Fibroblast of lung (primary cell): ENCODE data around the gene GRIK1. TPM values are rescaled to one million over a fixed set of nuclear protein-coding genes. Genes with fewer than 3 reads are reported as not detected.

Experiments used
- DNase-seq, 2 donors: peaks; one replicate each; pipeline versions ENCODE4 v3.0.0 to v3.0.0-alpha.2; 2010; ENCODE audit warnings: low read depth in 2 of 2
- H2AFZ ChIP-seq: 2 replicates; pipeline ENCODE4 v1.5.1; 2012; ENCODE audit warnings: low read length, control low read depth, inconsistent platforms
- H3K27ac ChIP-seq: 2 replicates; pipeline ENCODE4 v1.5.1; 2011; ENCODE audit warnings: low read length, control low read depth; ENCODE audit not compliant: insufficient read depth
- H3K27me3 ChIP-seq: 2 replicates; pipeline ENCODE4 v1.5.1; 2011; ENCODE audit warnings: mild to moderate bottlenecking, low read length; ENCODE audit not compliant: control insufficient read depth, insufficient read depth
- H3K36me3 ChIP-seq: 2 replicates; pipeline ENCODE4 v1.5.1; 2011; ENCODE audit warnings: low read length; ENCODE audit not compliant: control insufficient read depth, insufficient read depth
- H3K4me1 ChIP-seq: 2 replicates; pipeline ENCODE4 v1.5.1; 2011; ENCODE audit warnings: low read length; ENCODE audit not compliant: control insufficient read depth, insufficient read depth; ENCODE audit errors: extremely low read depth
- H3K4me2 ChIP-seq: 2 replicates; pipeline ENCODE4 v1.5.1; 2011; ENCODE audit warnings: low read length, control low read depth; ENCODE audit not compliant: insufficient read depth; ENCODE audit errors: extremely low read depth
- H3K4me3 ChIP-seq, 4 experiments: fragments of 200-600 bp in 1 of 4; sonication (generic) in 1 of 4; replicated peaks in 1 of 4; 2 replicates each; pipeline ENCODE4 v1.5.1; 2011 to 2016; ENCODE audit warnings: low read length in 4 of 4, low read depth in 3 of 4, mild to moderate bottlenecking in 3 of 4, control low read depth in 2 of 4, inconsistent platforms in 1 of 4, mixed read lengths in 1 of 4; ENCODE audit not compliant: insufficient read depth in 1 of 4; ENCODE audit errors: control extremely low read depth in 1 of 4
- H3K79me2 ChIP-seq: 2 replicates; pipeline ENCODE4 v1.5.1; 2012; ENCODE audit warnings: mild to moderate bottlenecking, low read length, inconsistent platforms; ENCODE audit not compliant: control insufficient read depth, insufficient read depth
- H3K9ac ChIP-seq: 2 replicates; pipeline ENCODE4 v1.5.1; 2011; ENCODE audit warnings: mild to moderate bottlenecking, low read length, control low read depth; ENCODE audit not compliant: insufficient read depth
- H3K9me3 ChIP-seq: 2 replicates; pipeline ENCODE4 v1.5.1; 2012; ENCODE audit warnings: low read depth, low read length; ENCODE audit not compliant: control insufficient read depth, insufficient read depth
- H4K20me1 ChIP-seq: 2 replicates; pipeline ENCODE4 v1.5.1; 2011; ENCODE audit warnings: low read length; ENCODE audit not compliant: control insufficient read depth, insufficient read depth; ENCODE audit errors: extremely low read depth
- CTCF ChIP-seq, 2 donors: IDR thresholded peaks in 1 of 2; conservative IDR thresholded peaks in 1 of 2; 1 replicate in 1 of 2; 2 replicates in 1 of 2; pipeline ENCODE4 v1.5.1; 2011 to 2012; ENCODE audit warnings: low read length in 2 of 2, control low read depth in 1 of 2, inconsistent platforms in 1 of 2, low read depth in 1 of 2, mild to moderate bottlenecking in 1 of 2
- EZH2 ChIP-seq: IDR thresholded peaks from 2 replicates; pipeline ENCODE4 v1.5.1; 2012; ENCODE audit warnings: low read length, control low read depth, mild to moderate bottlenecking; ENCODE audit errors: missing control alignments
- polyA plus RNA-seq, 2 donors: library from polyadenylated mRNA; depleted of rRNA in 1 of 2; stranded (reverse) in 1 of 2; unstranded in 1 of 2; fragments of >200 nt; gene quantifications; 2 replicates each; pipeline ENCODE4 v1.2.1, GENCODE V29; 2011 to 2012; ENCODE audit warnings: missing spikeins in 1 of 2
- total RNA-seq: library from RNA; depleted of rRNA; stranded (reverse); fragments of >200 nt; gene quantifications from 2 replicates; pipeline ENCODE4 v1.2.1, GENCODE V29; 2014

The GRIK1 gene
- total and polyA plus RNA-seq, 2 donors (not counting 1 experiment from before 2014, with no cell fraction given), result not detected

GRCh38 chr21:29829564-29830275, 110.1 kb downstream of the GRIK1 start:
- no peaks in the 10 kb centered on the region for H3K9me3 ChIP-seq
- no peak overlapping the region for H3K9ac ChIP-seq
- no peak overlapping the region for H3K27ac ChIP-seq
- no peaks in the 10 kb centered on the region for H3K36me3 ChIP-seq
- no peak for TF ChIP-seq EZH2
- TF ChIP-seq CTCF (conservative IDR thresholded peaks at IDR 0.05 in 1 of 2, IDR thresholded peaks at IDR 0.05 in 1 of 2; ENCODE audit: low read depth in 1 of 2, low read length in 2 of 2), result no peak
- no peaks in the 10 kb centered on the region for H3K4me1 ChIP-seq
- no peaks in the 10 kb centered on the region for H3K79me2 ChIP-seq
- no peak overlapping the region for H2AFZ ChIP-seq
- no peaks in the 10 kb centered on the region for H3K27me3 ChIP-seq
- H4K20me1 ChIP-seq, result no peaks in the 10 kb centered on the region
- no peak overlapping the region for H3K4me2 ChIP-seq
- no peak overlapping the region for H3K4me3 ChIP-seq
- DNase-seq, result peak; percentile 21 to 34

- Histone ChIP-seq H3K4me3 (no peak overlapping the region), H3K79me2 (no peaks in the 10 kb centered on the region), H3K9ac (no peak overlapping the region), H3K9me3 (no peaks in the 10 kb centered on the region), H2AFZ (no peak overlapping the region), H4K20me1 (no peaks in the 10 kb centered on the region), H3K36me3 (no peaks in the 10 kb centered on the region), H3K4me2 (no peak overlapping the region), H3K27me3 (no peaks in the 10 kb centered on the region), H3K27ac (no peak overlapping the region), H3K4me1 (no peaks in the 10 kb centered on the region)
- no peak for TF ChIP-seq EZH2
- TF ChIP-seq CTCF (conservative IDR thresholded peaks at IDR 0.05 in 1 of 2, IDR thresholded peaks at IDR 0.05 in 1 of 2; ENCODE audit: low read depth in 1 of 2, low read length in 2 of 2), result no peak
- no peak for DNase-seq
Observed at GRCh38 chr21:29827647-29828046, 112.1 kb downstream of the GRIK1 start.

- Histone ChIP-seq H4K20me1 (no peaks in the 10 kb centered on the region), H3K4me2 (no peak overlapping the region), H3K9me3 (no peaks in the 10 kb centered on the region), H3K27me3 (no peaks in the 10 kb centered on the region), H3K36me3 (no peaks in the 10 kb centered on the region), H2AFZ (no peak overlapping the region), H3K9ac (no peak overlapping the region), H3K79me2 (no peaks in the 10 kb centered on the region), H3K27ac (no peak overlapping the region), H3K4me3 (no peak overlapping the region), H3K4me1 (no peaks in the 10 kb centered on the region)
- TF ChIP-seq CTCF (conservative IDR thresholded peaks at IDR 0.05 in 1 of 2, IDR thresholded peaks at IDR 0.05 in 1 of 2; ENCODE audit: low read depth in 1 of 2, low read length in 2 of 2) (no peak), EZH2 (no peak)
- peak in 1 of 2 donors; percentile 28 for DNase-seq
Observed at GRCh38 chr21:29827236-29827635, 112.6 kb downstream of the GRIK1 start.
